Lower lobe of right lung (tissue), 2 donors: ENCODE data around the gene DDX23. TPM values are rescaled to one million over a fixed set of nuclear protein-coding genes. Genes with fewer than 3 reads are reported as not detected.

Experiments used
- ATAC-seq, 2 donors: fragments of 200-7000 bp; cut with Tn5 transposase; one replicate each; pipeline ENCODE4 v1.9.1; 2020 to 2022; ENCODE audit warnings: mild to moderate bottlenecking in 2 of 2, moderate library complexity in 2 of 2
- DNase-seq: peaks from one replicate; pipeline ENCODE4 v3.0.0-alpha.2; 2020
- H3K27ac ChIP-seq: fragments of 200-600 bp; one replicate; pipeline ENCODE4 v1.8.0; 2022
- H3K27me3 ChIP-seq: fragments of 200-600 bp; one replicate; pipeline ENCODE4 v1.8.0; 2022; ENCODE audit warnings: low read depth
- H3K36me3 ChIP-seq: fragments of 200-600 bp; one replicate; pipeline ENCODE4 v1.8.0; 2022; ENCODE audit warnings: mild to moderate bottlenecking
- H3K4me1 ChIP-seq: fragments of 200-600 bp; one replicate; pipeline ENCODE4 v1.8.0; 2022
- H3K4me3 ChIP-seq: fragments of 200-600 bp; one replicate; pipeline ENCODE4 v1.8.0; 2022; ENCODE audit warnings: mild to moderate bottlenecking
- H3K9me3 ChIP-seq: fragments of 200-600 bp; one replicate; pipeline ENCODE4 v1.8.0; 2022
- CTCF ChIP-seq: fragments of 200-600 bp; IDR thresholded peaks from one replicate; pipeline ENCODE4 v1.8.0; 2022; ENCODE audit warnings: antibody characterized with exemption, mild to moderate bottlenecking
- intact Hi-C: fragments of 100-400 bp; cut with DNase I; formaldehyde crosslinking; loops from one replicate; pipeline ENCODE4 v1.11.0; 2022
- total RNA-seq: library from RNA; stranded (reverse); fragmentation: NEBNext Ultra II Directional; extraction: Animal tissue kit (Norgen Biotek cat#: 25700); gene quantifications from one replicate; pipeline ENCODE4 v1.2.1, GENCODE V29; 2021
- donor health status: DM: no; HTN: yes; CAD: no; lungs with severe emphysema.

The DDX23 gene
- total RNA-seq, 1 donor from 2014 or later = 76.8 TPM

- H3K9me3 ChIP-seq = no peaks in the 10 kb centered on the region
- H3K27ac ChIP-seq = peak overlapping the region; percentile 93
- no peak for TF ChIP-seq CTCF
- no peaks in the 10 kb centered on the region for H3K27me3 ChIP-seq
- no peak for ATAC-seq
- DNase-seq = no peak
- peaks cover 42% of the 10 kb centered on the region for H3K4me1 ChIP-seq
- H3K4me3 ChIP-seq = peak overlapping the region; percentile 94
- no peaks in the 10 kb centered on the region for H3K36me3 ChIP-seq
- intact Hi-C loops = no loop called here
Measured at GRCh38 chr12:48816143-48816854, 35.7 kb downstream of the DDX23 start.

GRCh38 chr12:48815126-48816110 lies 36.5 kb downstream of the DDX23 start:
- no peaks in the 10 kb centered on the region for H3K27me3 ChIP-seq
- no peaks in the 10 kb centered on the region for H3K9me3 ChIP-seq
- intact Hi-C loops = no loop called here
- DNase-seq (peak; percentile 81), ATAC-seq (peak; percentile 82 to 85)
- peaks cover 43% of the 10 kb centered on the region for H3K4me1 ChIP-seq
- TF ChIP-seq CTCF = no peak
- H3K36me3 ChIP-seq = no peaks in the 10 kb centered on the region
- H3K27ac ChIP-seq = peak overlapping the region; percentile 93
- H3K4me3 ChIP-seq = peak overlapping the region; percentile 94

- intact Hi-C loops = no loop called here
Measured at GRCh38 chr12:48814262-48815125, 37.5 kb downstream of the DDX23 start.

DNA sequence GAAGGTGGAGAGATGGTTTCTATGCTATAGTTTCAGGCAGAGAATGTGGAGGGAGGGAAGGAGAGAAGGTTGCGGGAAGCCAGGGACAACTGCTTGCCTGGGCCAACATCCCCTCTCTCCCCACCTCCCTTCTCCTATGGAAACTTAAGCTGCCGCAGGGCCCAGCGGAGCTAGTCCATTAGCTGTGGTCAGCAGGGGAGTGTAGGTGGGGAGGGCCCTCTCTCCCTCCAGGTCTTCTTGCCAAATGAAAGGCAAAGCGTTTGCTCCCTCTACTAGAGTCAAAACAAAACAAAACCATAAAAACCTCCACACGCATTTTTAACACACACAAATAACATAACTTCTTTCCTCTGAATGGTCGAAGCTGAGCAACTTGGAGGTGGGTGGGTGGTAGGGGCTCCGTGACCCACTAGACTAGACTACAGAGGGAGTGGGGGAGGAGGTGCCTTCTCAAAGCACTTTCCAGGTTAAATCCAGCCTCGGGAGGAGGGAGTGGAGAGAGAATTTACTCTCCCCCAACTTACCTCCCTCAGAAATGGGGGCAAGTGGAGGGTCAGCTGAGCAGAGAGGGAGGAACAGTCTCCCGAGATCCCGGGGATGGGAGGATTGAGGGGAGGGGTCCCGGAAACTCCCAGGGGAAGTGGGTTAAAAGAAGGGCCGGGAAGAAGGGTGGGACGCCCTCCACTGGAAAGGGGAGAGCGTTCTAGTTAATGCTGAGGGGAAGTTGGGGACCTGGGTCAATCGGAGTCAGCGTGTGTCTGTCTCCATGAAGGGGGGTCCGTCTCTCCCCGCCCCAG lies 38.3 kb downstream of the DDX23 start:
- no peaks in the 10 kb centered on the region for H3K9me3 ChIP-seq
- no peak for TF ChIP-seq CTCF
- peak overlapping the region; percentile 94 for H3K4me3 ChIP-seq
- peaks cover 43% of the 10 kb centered on the region for H3K4me1 ChIP-seq
- intact Hi-C loops = no loop called here
- ATAC-seq = no peak
- no peaks in the 10 kb centered on the region for H3K27me3 ChIP-seq
- H3K36me3 ChIP-seq = no peaks in the 10 kb centered on the region
- DNase-seq = no peak
- peak overlapping the region; percentile 93 for H3K27ac ChIP-seq

More at GRCh38 chr12:48814262-48815125, 37.5 kb downstream of the DDX23 start:
- Histone ChIP-seq H3K4me3 (peak overlapping the region; percentile 94), H3K27ac (peak overlapping the region; percentile 93), H3K4me1 (peaks cover 43% of the 10 kb centered on the region), H3K9me3 (no peaks in the 10 kb centered on the region), H3K36me3 (no peaks in the 10 kb centered on the region), H3K27me3 (no peaks in the 10 kb centered on the region)
- ATAC-seq = peak; percentile 93 to 95
- peak; percentile 91 for DNase-seq
- peak; percentile 100 for TF ChIP-seq CTCF
